Spinal cord (tissue), 10 donors: ENCODE results near the gene LGALS1. TPM values are rescaled to one million over a fixed set of nuclear protein-coding genes. Genes with fewer than 3 reads are reported as not detected.

Experiments used
- DNase-seq, 6 donors: peaks; one replicate each; pipeline versions ENCODE4 v3.0.0 to v3.0.0-alpha.2; 2013 to 2015; ENCODE audit warnings: low spot score in 6 of 6, low read depth in 4 of 6
- H3K27ac ChIP-seq: one replicate; pipeline ENCODE4 v1.5.1; 2013; ENCODE audit warnings: low read depth, low read length, control low read depth
- H3K27me3 ChIP-seq: one replicate; pipeline ENCODE4 v1.6.1; 2013; ENCODE audit warnings: low read length; ENCODE audit not compliant: control insufficient read depth, insufficient read depth
- H3K36me3 ChIP-seq: one replicate; pipeline ENCODE4 v1.6.1; 2013; ENCODE audit warnings: low read length; ENCODE audit not compliant: control insufficient read depth, insufficient read depth
- H3K4me1 ChIP-seq: one replicate; pipeline ENCODE4 v1.6.1; 2013; ENCODE audit warnings: low read length; ENCODE audit not compliant: control insufficient read depth, insufficient read depth
- H3K4me3 ChIP-seq: one replicate; pipeline ENCODE4 v1.5.1; 2013; ENCODE audit warnings: low read depth, low read length, control low read depth
- H3K9me3 ChIP-seq: one replicate; pipeline ENCODE4 v1.6.1; 2013; ENCODE audit warnings: low read length; ENCODE audit not compliant: control insufficient read depth, insufficient read depth
- WGBS: methylation state at CpG from one replicate; pipeline ENCODE4 v1.1.5; 2013; ENCODE audit warnings: missing lambda C conversion rate; ENCODE audit not compliant: insufficient coverage; 5-methylcytosine and 5-hydroxymethylcytosine counted together
- long read RNA-seq, 4 donors: transcript quantifications; one replicate each; lab custom pipeline, GENCODE V29; 2026
- polyA plus RNA-seq, 2 donors: library from polyadenylated mRNA; unstranded; fragments of 120-200 nt; gene quantifications; one replicate each; pipeline ENCODE4 v1.2.1, GENCODE V29; 2013; ENCODE audit not compliant: insufficient read length in 2 of 2
- total RNA-seq, 2 donors: library from RNA; depleted of rRNA in 1 of 2; stranded (reverse); fragments of 120-200 nt in 1 of 2; fragments of >200 nt in 1 of 2; gene quantifications; one replicate each; pipeline versions ENCODE4 v1.2.3 to v1.2.4, GENCODE V29; 2013 to 2014
- donor health status: healthy.

Gene LGALS1
- total RNA-seq (1,000 to 10,000 TPM in 1 of 2 donors, 100 to 1,000 TPM in 1; 572 to 1,031 TPM), polyA plus RNA-seq (100 to 1,000 TPM; 373 to 592 TPM)
- long read RNA-seq, donor 1, transcript LGALS1-204 (2 exons, 303 nt): minor isoform, 5 of 524 reads
- long read RNA-seq, donor 1, transcript LGALS1-201 (4 exons, 560 nt): major isoform, 365 of 524 reads
- long read RNA-seq, donor 1, partial matches to known transcripts: 123 of 524 reads
- long read RNA-seq, donor 1, other reads (novel, unspliced or antisense): 29 of 524 reads
- long read RNA-seq, donor 2, transcript LGALS1-201 (4 exons, 560 nt): major isoform, 81 of 106 reads
- long read RNA-seq, donor 2, partial matches to known transcripts: 25 of 106 reads
- long read RNA-seq, donor 2, other reads (novel, unspliced or antisense): 0 of 106 reads
- long read RNA-seq, donor 3, transcript LGALS1-201 (4 exons, 560 nt): major isoform, 146 of 181 reads
- long read RNA-seq, donor 3, partial matches to known transcripts: 23 of 181 reads
- long read RNA-seq, donor 3, other reads (novel, unspliced or antisense): 11 of 181 reads
- long read RNA-seq, donor 4, transcript LGALS1-201 (4 exons, 560 nt): major isoform, 929 of 1,196 reads
- long read RNA-seq, donor 4, partial matches to known transcripts: 166 of 1,196 reads
- long read RNA-seq, donor 4, other reads (novel, unspliced or antisense): 95 of 1,196 reads

DNA sequence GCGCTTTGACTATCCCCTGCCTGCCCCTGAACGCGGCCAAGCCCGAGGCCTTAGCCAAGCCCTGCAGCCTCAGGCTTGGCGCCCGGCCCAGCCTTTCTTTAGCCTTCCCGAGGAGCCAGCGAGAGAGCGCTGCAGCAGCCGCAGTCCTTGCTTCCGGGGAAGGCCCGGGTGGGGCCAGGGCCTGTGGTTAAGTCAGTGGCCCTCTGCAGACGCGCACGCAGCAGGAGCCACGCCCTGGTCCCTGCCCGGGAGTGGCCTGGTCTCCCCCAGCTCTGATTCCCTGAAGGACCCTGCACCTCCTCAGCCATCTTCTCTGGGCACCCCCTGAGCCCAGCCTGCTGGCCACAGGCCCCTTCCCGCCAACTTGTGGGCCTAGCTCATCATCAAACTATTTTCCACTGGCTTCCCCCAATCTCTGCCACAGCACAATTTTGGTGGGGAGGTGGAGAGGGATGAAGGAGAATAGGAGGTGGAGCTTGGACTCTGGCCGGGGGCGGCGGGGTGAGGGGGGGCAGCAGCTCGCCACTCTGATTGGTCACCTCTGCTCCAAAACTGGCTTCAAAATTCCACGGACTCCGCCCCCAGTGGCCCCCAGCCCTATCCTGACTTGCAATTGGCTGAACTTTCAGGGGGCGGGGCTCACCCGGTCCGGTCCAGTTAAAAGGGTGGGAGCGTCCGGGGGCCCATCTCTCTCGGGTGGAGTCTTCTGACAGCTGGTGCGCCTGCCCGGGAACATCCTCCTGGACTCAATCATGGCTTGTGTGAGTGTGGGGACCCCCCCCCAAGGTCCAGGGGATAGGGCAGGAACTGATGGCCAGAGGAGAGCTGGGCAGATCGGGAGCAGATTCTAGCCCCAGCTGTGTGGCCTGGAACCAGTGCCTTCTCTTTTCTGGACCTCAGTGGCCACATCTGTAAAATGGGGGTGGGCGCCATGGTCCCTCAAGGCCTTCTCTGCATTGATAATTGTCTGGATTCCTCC lies at the start of gene LGALS1:
LGALS1 (plus strand) TSS at position 686 of the 979 bp plus-strand sequence; CDS start at position 753, 67 bp downstream.
- H3K4me3 ChIP-seq: peak within 1 kb of the TSS; percentile 68
- H3K4me1 ChIP-seq: peaks cover 36% of the 10 kb centered on the region
- 21% methylated on average over 32 of the region's 34 CpGs for WGBS
- peaks cover 14% of the 10 kb centered on the region for H3K36me3 ChIP-seq
- peak within 1 kb of the TSS; percentile 97 for H3K27ac ChIP-seq
- H3K27me3 ChIP-seq: peaks cover 2% of the 10 kb centered on the region
- DNase-seq: peak in 3 of 6 donors; percentile 61 to 94 (median 80)
- H3K9me3 ChIP-seq: no peaks in the 10 kb centered on the region

- Histone ChIP-seq H3K36me3 (peaks cover 92% of the 10 kb centered on the region), H3K4me1 (peaks cover 48% of the 10 kb centered on the region), H3K27me3 (no peaks in the 10 kb centered on the region), H3K9me3 (no peaks in the 10 kb centered on the region), H3K4me3 (no peak overlapping the region), H3K27ac (peak overlapping the region; percentile 17)
- no peak for DNase-seq
- WGBS: 93% methylated on average over 11 of the region's 14 CpGs
Measured at GRCh38 chr22:37625737-37626136, 49.7 kb upstream of the LGALS1 start.

DNA sequence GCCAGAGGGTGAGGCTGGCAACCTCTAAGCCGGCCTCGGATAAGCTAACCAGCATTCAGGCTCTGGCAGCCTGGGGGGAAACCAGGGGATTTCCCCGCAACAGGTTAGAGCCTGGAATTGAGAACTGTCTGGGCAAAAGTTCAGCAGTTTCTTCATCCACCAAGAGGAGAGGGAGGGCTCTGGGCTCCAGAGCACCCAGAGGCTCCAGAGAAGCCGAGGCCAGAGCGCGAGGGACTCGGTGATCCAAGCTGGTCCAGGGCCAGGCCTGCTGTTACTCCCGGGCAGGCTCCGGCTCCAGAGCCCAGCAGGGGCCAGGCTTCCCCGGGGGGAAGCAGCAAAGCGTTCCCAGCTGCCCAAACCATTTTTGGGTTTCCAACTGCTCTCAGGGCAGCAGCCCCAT lies 49.3 kb upstream of the LGALS1 start:
- no peak for DNase-seq
- peak overlapping the region; percentile 16 for H3K27ac ChIP-seq

DNA sequence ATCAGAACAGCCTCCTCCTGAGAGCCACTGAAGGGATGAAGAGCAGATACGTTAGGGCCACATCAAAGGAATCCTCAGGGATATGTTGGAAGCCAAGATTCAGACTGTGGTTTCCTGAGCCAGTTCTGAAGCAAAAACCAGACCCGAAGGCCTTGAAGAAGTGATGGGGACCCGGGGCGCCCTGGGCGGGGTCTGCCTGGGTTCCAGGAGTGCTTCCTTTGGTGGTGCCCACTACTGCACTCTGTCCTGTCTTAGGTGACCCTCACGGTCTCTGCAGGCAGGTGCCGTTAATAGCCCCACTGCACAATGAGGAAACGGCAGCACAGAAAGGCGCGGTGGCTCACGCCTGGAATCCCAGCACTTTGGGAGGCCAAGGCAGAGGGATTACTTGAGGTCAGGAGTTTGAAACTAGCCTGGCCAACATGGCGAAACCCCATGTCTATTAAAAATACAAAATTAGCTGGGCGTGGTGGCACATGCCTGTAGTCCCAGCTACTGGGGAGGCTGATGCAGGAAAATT lies 48.8 kb upstream of the LGALS1 start:
- H3K4me1 ChIP-seq: peaks cover 51% of the 10 kb centered on the region
- no peak for DNase-seq
- H3K4me3 ChIP-seq: no peak overlapping the region
- no peaks in the 10 kb centered on the region for H3K27me3 ChIP-seq
- peaks cover 92% of the 10 kb centered on the region for H3K36me3 ChIP-seq
- 89% methylated on average over 12 of the region's 13 CpGs for WGBS
- peak overlapping the region; percentile 57 for H3K27ac ChIP-seq
- no peaks in the 10 kb centered on the region for H3K9me3 ChIP-seq

More for the DNA sequence above, 49.3 kb upstream of the LGALS1 start:
- peaks cover 92% of the 10 kb centered on the region for H3K36me3 ChIP-seq
- 78% methylated on average over 10 of the region's 11 CpGs for WGBS
- no peak overlapping the region for H3K4me3 ChIP-seq
- H3K9me3 ChIP-seq: no peaks in the 10 kb centered on the region
- peaks cover 48% of the 10 kb centered on the region for H3K4me1 ChIP-seq
- H3K27me3 ChIP-seq: no peaks in the 10 kb centered on the region

DNA sequence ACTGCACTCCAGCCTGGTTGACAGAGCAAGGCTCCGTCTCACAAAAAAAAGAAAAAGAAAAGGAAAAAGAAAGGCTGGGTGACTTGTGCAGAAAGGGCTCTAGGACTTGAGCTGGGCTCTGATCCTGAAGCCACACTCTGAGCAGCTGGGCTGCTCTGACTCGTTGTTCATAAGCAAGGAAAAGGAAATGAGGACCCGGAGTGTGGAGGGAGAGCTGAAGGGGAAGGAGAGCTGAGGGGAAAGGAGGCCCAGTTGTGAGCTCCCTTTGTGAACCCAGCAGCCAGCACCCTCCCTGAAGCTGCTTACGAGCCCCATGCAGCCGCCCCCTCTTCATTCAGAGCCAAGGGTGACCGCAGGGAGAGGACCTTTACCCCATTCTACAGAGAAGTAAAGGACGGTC lies 48.3 kb upstream of the LGALS1 start:
- peaks cover 56% of the 10 kb centered on the region for H3K4me1 ChIP-seq
- WGBS: 67% methylated on average over 4 of the region's 7 CpGs

GRCh38 chr22:37627545-37627944 lies 47.9 kb upstream of the LGALS1 start:
- WGBS: 86% methylated on average over 6 of the region's 6 CpGs
- Histone ChIP-seq H3K4me1 (peaks cover 60% of the 10 kb centered on the region), H3K4me3 (no peak overlapping the region), H3K27me3 (no peaks in the 10 kb centered on the region), H3K27ac (peak overlapping the region; percentile 29), H3K36me3 (peaks cover 94% of the 10 kb centered on the region), H3K9me3 (no peaks in the 10 kb centered on the region)
- no peak for DNase-seq

More for the DNA sequence above, 48.3 kb upstream of the LGALS1 start:
- DNase-seq: no peak
- Histone ChIP-seq H3K9me3 (no peaks in the 10 kb centered on the region), H3K27me3 (no peaks in the 10 kb centered on the region), H3K27ac (peak overlapping the region; percentile 29), H3K36me3 (peaks cover 94% of the 10 kb centered on the region), H3K4me3 (no peak overlapping the region)

- no peak overlapping the region for H3K4me3 ChIP-seq
- H3K27ac ChIP-seq: no peak overlapping the region
- no peak for DNase-seq
- H3K4me1 ChIP-seq: peaks cover 67% of the 10 kb centered on the region
- 83% methylated on average over 8 of the region's 8 CpGs for WGBS
- peaks cover 92% of the 10 kb centered on the region for H3K36me3 ChIP-seq
- H3K9me3 ChIP-seq: no peaks in the 10 kb centered on the region
- no peaks in the 10 kb centered on the region for H3K27me3 ChIP-seq
Measured at GRCh38 chr22:37628830-37629229, 46.6 kb upstream of the LGALS1 start.

DNA sequence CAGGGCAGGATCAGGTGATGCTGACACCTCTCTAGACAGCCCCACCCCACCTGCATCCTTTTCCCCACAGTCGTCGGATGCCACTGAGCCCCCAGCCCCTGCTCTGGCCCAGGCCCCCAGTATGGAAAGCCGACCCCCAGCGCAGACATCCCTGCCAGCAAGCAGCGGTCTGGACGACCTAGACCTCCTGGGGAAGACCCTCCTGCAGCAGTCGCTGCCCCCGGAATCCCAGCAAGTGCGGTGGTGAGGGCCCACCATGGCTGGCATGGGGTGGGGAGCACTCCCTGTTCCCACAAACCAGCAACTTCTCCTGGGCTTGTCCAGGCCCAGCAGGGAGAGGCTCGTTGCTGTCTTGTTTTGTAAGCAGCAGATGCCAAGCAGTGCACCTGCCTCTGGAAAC lies 45.5 kb upstream of the LGALS1 start:
- H3K9me3 ChIP-seq: no peaks in the 10 kb centered on the region
- peaks cover 82% of the 10 kb centered on the region for H3K36me3 ChIP-seq
- H3K27ac ChIP-seq: no peak overlapping the region
- H3K4me1 ChIP-seq: peaks cover 67% of the 10 kb centered on the region
- H3K4me3 ChIP-seq: no peak overlapping the region
- no peaks in the 10 kb centered on the region for H3K27me3 ChIP-seq
- no peak for DNase-seq
- WGBS: 87% methylated on average over 10 of the region's 10 CpGs
